Aorta (tissue), 5 donors: ENCODE measurements around the gene RASGRP2. TPM values are rescaled to one million over a fixed set of nuclear protein-coding genes. Genes with fewer than 3 reads are reported as not detected.
A peak's percentile ranks its signal among the peaks of the same experiment; 100 is the strongest.

Source experiments
- ATAC-seq: fragments of 200-7000 bp; cut with Tn5 transposase; one replicate; pipeline ENCODE4 v1.9.1; 2022; ENCODE audit warnings: moderate library complexity; ENCODE audit not compliant: low FRiP score
- DNase-seq, 2 donors: peaks; one replicate each; pipeline ENCODE4 v3.0.0-alpha.2; 2020
- H3K27ac ChIP-seq, 2 donors: one replicate each; pipeline ENCODE4 v1.5.1; 2013; ENCODE audit warnings: low read length in 2 of 2, mild to moderate bottlenecking in 2 of 2, moderate library complexity in 2 of 2, control low read depth in 1 of 2, inconsistent platforms in 1 of 2, low read depth in 1 of 2
- H3K27me3 ChIP-seq, 2 donors: one replicate each; pipeline ENCODE4 v1.6.1; 2013; ENCODE audit warnings: control low read depth in 1 of 2, low read length in 1 of 2, mild to moderate bottlenecking in 1 of 2, moderate library complexity in 1 of 2; ENCODE audit not compliant: insufficient read depth in 2 of 2, control insufficient read depth in 1 of 2
- H3K36me3 ChIP-seq, 2 donors: one replicate each; pipeline ENCODE4 v1.6.1; 2013; ENCODE audit warnings: control low read depth in 1 of 2, low read length in 1 of 2, mild to moderate bottlenecking in 1 of 2; ENCODE audit not compliant: insufficient read depth in 2 of 2, control insufficient read depth in 1 of 2
- H3K4me1 ChIP-seq, 2 donors: one replicate each; pipeline ENCODE4 v1.6.1; 2013; ENCODE audit warnings: low read length in 2 of 2, control low read depth in 1 of 2, mild to moderate bottlenecking in 1 of 2, moderate library complexity in 1 of 2; ENCODE audit not compliant: insufficient read depth in 2 of 2, control insufficient read depth in 1 of 2
- H3K4me3 ChIP-seq, 2 donors: one replicate each; pipeline ENCODE4 v1.5.1; 2013; ENCODE audit warnings: low read length in 2 of 2, control low read depth in 1 of 2, mild to moderate bottlenecking in 1 of 2
- H3K9me3 ChIP-seq: one replicate; pipeline ENCODE4 v1.6.1; 2013; ENCODE audit warnings: mild to moderate bottlenecking, low read length; ENCODE audit not compliant: control insufficient read depth
- WGBS, 2 donors: extraction: QIAGEN DNeasy Blood & Tissue Kit; methylation state at CpG; one replicate each; pipeline ENCODE4 v1.1.7; 2013; 5-methylcytosine and 5-hydroxymethylcytosine counted together
- intact Hi-C, 2 donors: fragments of 100-400 bp; cut with DNase I; formaldehyde crosslinking; loops; one replicate each; pipeline versions ENCODE4 v1.14.2 to v1.15.0; 2022
- polyA plus RNA-seq, 2 donors: library from polyadenylated mRNA; stranded (reverse); fragments of 200-250 nt; gene quantifications; one replicate each; pipeline ENCODE4 v1.2.3, GENCODE V29; 2013
- total RNA-seq, 2 donors: library from RNA; stranded (reverse); fragmentation: NEBNext Ultra II Directional; extraction: Animal tissue kit (Norgen Biotek cat#: 25700); gene quantifications; one replicate each; pipeline ENCODE4 v1.2.1, GENCODE V29; 2021
- donor health status: healthy with polysubstance abuse.
- donor health status: Bipolar disorder and iron deficiency.
- donor health status: DM: no; HTN: no; CAD: no.
- donor health status: DM: no; HTN: no; CAD: no.
- donor health status: DM: yes; HTN: yes; CAD: no.

RASGRP2 gene
- total and polyA plus RNA-seq, 4 donors: 20.8 to 152 (median 48.6) TPM

DNA sequence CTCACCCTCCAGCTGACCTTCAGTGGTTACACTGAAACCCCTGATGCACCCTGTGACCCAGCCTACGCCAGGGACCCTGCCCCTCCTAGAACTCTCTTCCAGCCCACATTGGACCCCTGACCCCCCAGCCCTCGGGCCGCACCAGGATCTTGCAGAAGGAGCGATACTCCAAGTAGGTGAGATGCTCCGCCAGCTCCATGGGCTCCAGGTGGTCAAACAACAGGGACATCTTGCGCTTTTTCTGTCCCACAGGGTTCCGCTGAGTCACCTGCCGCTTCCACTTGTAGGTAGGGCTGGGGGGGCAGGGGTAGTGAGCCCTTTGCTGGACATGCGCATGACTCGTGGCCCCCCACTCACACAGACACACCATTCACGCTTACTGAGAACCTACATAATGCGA, 4.1 kb downstream of the RASGRP2 start:
- intact Hi-C loops: no loop called here
- no peak overlapping the region for H3K27ac ChIP-seq
- no peak for DNase-seq
- no peak for ATAC-seq
- no peaks in the 10 kb centered on the region for H3K9me3 ChIP-seq
- peaks cover 0 to 2% of the 10 kb centered on the region in 2 donors for H3K36me3 ChIP-seq
- 93 to 98% methylated on average over 12 of the region's 12 CpGs for WGBS, 2 donors
- no peak overlapping the region for H3K4me3 ChIP-seq
- H3K27me3 ChIP-seq: no peaks in the 10 kb centered on the region
- no peaks in the 10 kb centered on the region for H3K4me1 ChIP-seq

DNA sequence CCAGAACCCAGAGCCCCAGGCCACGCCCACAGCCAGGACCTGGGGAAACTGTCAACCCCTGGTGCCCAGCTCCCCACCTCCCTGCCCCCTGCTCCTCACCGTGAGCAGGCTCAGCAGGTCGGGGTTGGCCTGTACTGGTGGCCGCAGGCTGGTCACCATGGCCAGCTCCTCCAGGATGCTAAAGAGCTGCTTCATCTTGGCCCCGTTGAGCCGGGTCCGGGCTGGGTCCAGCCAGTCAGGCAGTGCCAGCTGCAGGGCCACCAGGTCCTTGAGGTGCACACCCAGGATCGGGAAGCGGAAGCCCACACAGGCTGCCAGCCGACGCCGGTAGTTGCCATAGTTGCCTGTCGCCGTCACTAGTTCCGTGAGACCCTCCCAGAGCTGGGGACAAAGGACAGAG, 7.3 kb downstream of the RASGRP2 start:
- H3K4me3 ChIP-seq: no peak overlapping the region
- ATAC-seq: no peak
- no peaks in the 10 kb centered on the region for H3K27me3 ChIP-seq

DNA sequence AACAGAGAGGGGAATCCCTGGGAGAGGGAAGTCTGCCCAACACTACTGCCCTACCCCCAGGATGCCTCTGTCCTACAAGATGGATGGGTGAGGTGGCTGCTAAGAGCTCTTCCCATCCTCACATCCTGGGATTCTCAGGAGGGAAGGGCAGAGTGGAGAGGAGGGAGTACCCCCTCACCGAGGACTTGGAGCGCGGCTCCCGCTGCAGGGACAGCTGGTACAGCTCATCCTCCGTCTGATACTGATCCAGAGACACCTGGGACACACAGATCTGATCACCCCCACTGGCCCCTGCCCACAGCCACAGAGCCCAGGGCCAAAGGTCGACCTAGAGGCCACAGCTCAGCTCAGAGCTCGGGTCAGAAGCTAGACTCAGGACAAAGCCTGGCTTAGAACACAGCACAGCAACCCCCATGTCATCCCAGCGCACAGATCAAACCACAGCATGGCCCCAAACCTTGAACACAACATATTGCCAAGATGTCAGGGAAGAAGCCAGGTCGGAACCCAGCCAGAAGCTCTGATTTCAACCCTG, 8.2 kb downstream of the RASGRP2 start:
- DNase-seq (no peak), ATAC-seq (peak; percentile 23)
- WGBS, 2 donors: 85 to 89% methylated on average over 9 of the region's 9 CpGs
- H3K9me3 ChIP-seq: no peaks in the 10 kb centered on the region
- no peaks in the 10 kb centered on the region for H3K27me3 ChIP-seq
- intact Hi-C loops: no loop called here
- H3K27ac ChIP-seq: no peak overlapping the region
- H3K36me3 ChIP-seq: peaks cover 0 to 3% of the 10 kb centered on the region in 2 donors
- H3K4me1 ChIP-seq: no peaks in the 10 kb centered on the region
- no peak overlapping the region for H3K4me3 ChIP-seq

More for the DNA sequence above, 7.3 kb downstream of the RASGRP2 start:
- Histone ChIP-seq H3K27ac (no peak overlapping the region), H3K4me1 (no peaks in the 10 kb centered on the region), H3K9me3 (no peaks in the 10 kb centered on the region), H3K36me3 (peaks cover 0 to 3% of the 10 kb centered on the region in 2 donors)
- intact Hi-C loops: no loop called here
- 89 to 93% methylated on average over 15 of the region's 15 CpGs for WGBS, 2 donors
- no peak for DNase-seq

DNA sequence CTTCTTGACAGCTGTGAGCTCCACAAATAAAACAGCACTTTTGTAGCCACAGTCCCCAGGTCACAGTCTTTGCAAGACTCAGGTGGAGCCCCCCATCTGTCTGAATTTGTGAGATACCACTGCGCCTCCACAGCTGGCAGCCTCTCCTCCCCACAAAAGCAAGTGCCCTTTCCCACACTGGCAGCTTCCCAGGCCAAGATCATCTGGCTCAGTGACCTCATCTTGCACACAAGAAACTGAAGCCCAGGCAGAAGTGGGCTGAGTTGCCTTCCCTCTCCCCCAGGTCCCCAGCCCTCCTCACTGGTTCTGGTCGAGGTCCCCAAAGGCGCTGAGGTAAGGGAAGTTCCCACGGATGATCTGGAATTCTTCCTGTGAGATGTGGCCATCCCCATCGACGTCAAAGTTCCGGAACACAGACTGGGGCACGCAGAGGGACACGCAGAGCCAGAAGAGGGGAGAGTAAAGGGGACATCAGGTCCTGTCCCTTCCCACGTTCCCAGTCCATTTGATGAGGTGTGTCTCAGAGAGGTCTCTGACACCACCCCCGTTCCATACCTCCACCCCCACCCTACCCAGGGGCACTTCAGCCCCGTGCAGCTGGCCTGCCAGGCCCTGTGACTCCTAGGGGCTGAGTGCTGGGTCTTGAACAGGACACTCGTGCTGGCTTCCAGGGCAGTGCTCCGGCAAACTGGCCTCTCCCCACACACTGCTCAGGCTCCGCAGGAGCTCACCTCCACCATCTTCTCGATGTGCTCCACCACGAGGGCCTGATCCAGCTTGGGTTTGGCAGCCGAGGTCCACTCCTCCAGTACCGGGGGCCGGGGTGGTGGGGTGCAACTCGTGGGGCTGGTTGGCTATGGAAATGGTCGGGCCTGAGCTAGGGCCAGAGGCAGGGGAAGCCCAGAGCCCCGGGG, 8.9 kb downstream of the RASGRP2 start:
- no peaks in the 10 kb centered on the region for H3K27me3 ChIP-seq
- intact Hi-C loops: no loop called here
- H3K27ac ChIP-seq: no peak overlapping the region
- DNase-seq (no peak), ATAC-seq (peak; percentile 30)
- no peaks in the 10 kb centered on the region for H3K4me1 ChIP-seq
- WGBS, 2 donors: 75 to 78% methylated on average over 23 of the region's 23 CpGs
- H3K9me3 ChIP-seq: no peaks in the 10 kb centered on the region
- H3K4me3 ChIP-seq: no peak overlapping the region
- H3K36me3 ChIP-seq: peaks cover 0 to 3% of the 10 kb centered on the region in 2 donors

DNA sequence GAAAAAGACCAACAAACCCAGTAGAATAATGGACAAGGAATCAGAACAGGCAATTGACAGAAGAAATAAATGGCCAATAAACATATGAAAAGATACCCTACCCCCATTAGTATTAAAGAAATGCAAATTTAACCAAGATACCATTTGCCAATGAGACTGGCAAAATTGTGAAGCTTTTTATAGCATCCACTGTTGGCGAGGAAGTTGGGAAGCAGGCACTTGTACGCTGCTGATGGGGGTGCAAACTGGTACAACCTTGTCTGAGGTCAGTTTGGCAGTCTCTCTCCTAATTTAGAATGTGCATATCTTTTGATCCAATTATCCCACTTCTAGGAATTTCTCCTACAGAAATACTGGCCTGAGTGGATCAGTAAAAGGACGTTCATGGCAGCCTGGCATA, 12.3 kb downstream of the RASGRP2 start:
- no peaks in the 10 kb centered on the region for H3K9me3 ChIP-seq
- WGBS, 2 donors: 43 to 46% methylated on average over 3 of the region's 3 CpGs
- ATAC-seq: no peak
- H3K4me1 ChIP-seq: no peaks in the 10 kb centered on the region
- DNase-seq: no peak
- no peak overlapping the region for H3K27ac ChIP-seq
- intact Hi-C loops: no loop called here
- peaks cover 0 to 3% of the 10 kb centered on the region in 2 donors for H3K36me3 ChIP-seq
- H3K4me3 ChIP-seq: no peak overlapping the region
- H3K27me3 ChIP-seq: no peaks in the 10 kb centered on the region

DNA sequence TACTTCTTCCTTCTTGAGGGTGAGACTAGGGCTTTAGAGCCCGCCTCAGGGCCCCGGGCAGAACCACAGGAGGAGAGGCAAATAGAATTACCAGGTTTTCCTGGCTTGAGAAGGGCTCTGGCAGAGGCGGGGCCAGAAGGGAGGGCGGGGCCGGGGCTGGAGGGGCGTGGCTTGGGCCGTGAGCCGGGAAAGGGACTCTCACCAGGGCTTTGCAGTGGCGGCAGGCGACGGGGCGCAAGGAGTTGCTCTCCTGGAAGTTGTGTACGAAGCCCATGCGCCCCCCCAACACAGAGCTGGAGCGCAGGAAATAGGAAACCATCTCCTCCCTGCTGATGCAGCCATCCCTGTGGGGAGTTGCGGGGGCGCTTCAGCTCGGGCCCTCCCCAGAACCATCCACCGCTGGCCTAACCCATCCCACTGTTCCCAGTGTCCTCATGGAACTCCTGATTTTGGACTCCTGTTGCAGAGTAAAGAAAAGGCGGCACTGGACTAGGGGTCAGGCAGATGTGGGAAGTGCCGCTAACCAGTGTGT, 14.0 kb downstream of the RASGRP2 start:
- Histone ChIP-seq H3K9me3 (no peaks in the 10 kb centered on the region), H3K36me3 (peaks cover 0 to 1% of the 10 kb centered on the region in 2 donors)
- no peak for ATAC-seq

DNA sequence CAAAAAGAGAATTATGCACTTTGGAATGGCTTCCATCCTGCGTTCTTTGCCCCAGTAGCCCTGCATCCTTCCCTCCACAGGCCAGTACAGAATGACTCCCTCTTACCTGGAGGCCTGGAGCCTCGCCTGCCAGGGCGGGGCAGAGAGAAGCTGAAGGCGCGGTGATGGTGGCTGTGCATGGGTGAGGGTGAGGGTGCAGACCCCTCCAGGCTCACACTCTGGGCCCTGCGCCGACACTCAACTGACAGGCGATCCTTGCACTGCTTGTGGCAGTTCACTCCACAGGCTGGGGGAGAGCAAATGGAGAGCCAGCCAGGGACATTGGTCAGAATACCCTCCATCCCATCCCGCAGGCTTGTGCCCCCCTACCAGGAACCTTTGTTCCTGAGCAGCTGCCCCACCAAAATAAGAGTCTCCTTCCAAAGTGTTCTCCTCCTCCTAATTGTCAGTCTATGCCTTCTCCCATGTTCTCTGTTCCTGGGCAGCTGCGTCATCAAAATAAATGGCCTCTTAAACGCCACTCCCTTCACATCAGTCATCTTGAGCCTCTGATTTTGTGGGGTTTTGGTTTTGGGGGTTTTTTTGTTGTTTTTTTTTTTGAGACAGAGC, 15.1 kb downstream of the RASGRP2 start:
- Histone ChIP-seq H3K4me3 (no peak overlapping the region), H3K36me3 (no peaks in the 10 kb centered on the region), H3K4me1 (no peaks in the 10 kb centered on the region), H3K27me3 (no peaks in the 10 kb centered on the region), H3K27ac (no peak overlapping the region), H3K9me3 (no peaks in the 10 kb centered on the region)
- intact Hi-C loops: no loop called here
- WGBS, 2 donors: 95 to 96% methylated on average over 11 of the region's 11 CpGs
- DNase-seq (peak in 1 of 2 donors; percentile 26), ATAC-seq (no peak)

More for the DNA sequence above, 14.0 kb downstream of the RASGRP2 start:
- no peaks in the 10 kb centered on the region for H3K27me3 ChIP-seq
- H3K4me3 ChIP-seq: no peak overlapping the region
- H3K4me1 ChIP-seq: no peaks in the 10 kb centered on the region
- intact Hi-C loops: no loop called here
- peak; percentile 49 to 82 for DNase-seq
- 66 to 86% methylated on average over 15 to 21 of the region's 21 CpGs for WGBS, 2 donors
- H3K27ac ChIP-seq: no peak overlapping the region

DNA sequence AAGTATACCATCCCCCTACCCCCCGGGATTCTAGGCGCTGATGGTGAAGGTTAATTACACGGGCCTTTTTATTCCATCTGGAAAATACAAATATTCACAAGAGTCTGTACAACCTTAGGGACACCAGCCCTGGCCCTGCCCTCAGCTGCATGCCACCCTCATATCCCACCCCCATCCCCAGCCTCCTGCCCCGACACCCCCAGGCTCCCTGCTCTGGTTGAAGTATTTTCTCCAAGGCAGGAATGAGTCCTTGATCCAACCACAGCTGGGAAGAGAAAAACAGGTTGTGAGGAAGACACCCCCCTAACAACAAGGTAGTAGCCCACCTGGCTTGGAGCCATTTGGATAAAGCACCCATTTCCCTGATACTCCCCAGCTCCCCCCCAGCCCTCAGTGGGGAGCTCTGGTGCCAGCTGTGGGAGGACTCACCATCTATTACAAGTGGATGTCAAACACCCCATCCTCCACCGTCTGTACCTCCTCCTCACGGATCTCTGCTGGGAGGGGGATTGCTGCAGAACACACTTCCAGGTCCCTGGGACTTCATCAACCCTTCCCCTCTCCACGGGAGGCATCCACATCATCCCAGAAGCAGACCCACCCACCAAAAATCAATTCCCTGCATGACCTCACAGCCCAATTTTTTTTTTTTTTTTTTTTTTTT, 16.9 kb downstream of the RASGRP2 start:
- Histone ChIP-seq H3K4me3 (no peak overlapping the region), H3K36me3 (no peaks in the 10 kb centered on the region), H3K27me3 (no peaks in the 10 kb centered on the region), H3K9me3 (no peaks in the 10 kb centered on the region), H3K4me1 (no peaks in the 10 kb centered on the region), H3K27ac (no peak overlapping the region)
- no peak for ATAC-seq
- 80 to 81% methylated on average over 7 of the region's 7 CpGs for WGBS, 2 donors
- intact Hi-C loops: no loop called here
- peak in 1 of 2 donors; percentile 51 for DNase-seq
